Large intestine (tissue), 3 donors: ENCODE results near the gene ACVR1B. TPM values are rescaled to one million over a fixed set of nuclear protein-coding genes. Genes with fewer than 3 reads are reported as not detected.

Experiments used
- DNase-seq, 2 donors: peaks; one replicate each; pipeline versions ENCODE4 v3.0.0 to v3.0.0-alpha.2; 2013
- H3K27ac ChIP-seq: one replicate; pipeline ENCODE4 v1.5.1; 2013; ENCODE audit warnings: low read length
- H3K27me3 ChIP-seq: 2 replicates; pipeline ENCODE4 v1.6.1; 2013; ENCODE audit warnings: low read length; ENCODE audit not compliant: control insufficient read depth, insufficient read depth
- H3K36me3 ChIP-seq: 2 replicates; pipeline ENCODE4 v1.6.1; 2013; ENCODE audit warnings: low read length; ENCODE audit not compliant: control insufficient read depth, insufficient read depth
- H3K4me1 ChIP-seq: one replicate; pipeline ENCODE4 v1.6.1; 2013; ENCODE audit warnings: low read length; ENCODE audit not compliant: control insufficient read depth, insufficient read depth
- H3K4me3 ChIP-seq: one replicate; pipeline ENCODE4 v1.5.1; 2013; ENCODE audit warnings: low read length
- H3K9me3 ChIP-seq: one replicate; pipeline ENCODE4 v1.6.1; 2013; ENCODE audit warnings: mild to moderate bottlenecking, low read depth, low read length, moderate library complexity; ENCODE audit not compliant: control insufficient read depth
- WGBS: methylation state at CpG from one replicate; pipeline ENCODE4 v1.1.5; 2013; ENCODE audit warnings: low lambda C conversion rate; ENCODE audit not compliant: insufficient coverage; 5-methylcytosine and 5-hydroxymethylcytosine counted together
- polyA plus RNA-seq: library from polyadenylated mRNA; unstranded; fragments of 120-200 nt; gene quantifications from one replicate; pipeline ENCODE4 v1.2.1, GENCODE V29; 2013

Gene ACVR1B
- polyA plus RNA-seq, 1 donor: 60.3 TPM

GRCh38 chr12:51908876-51909592, 42.5 kb upstream of the ACVR1B start:
- H3K9me3 ChIP-seq: no peaks in the 10 kb centered on the region
- no peaks in the 10 kb centered on the region for H3K36me3 ChIP-seq
- peaks cover 12% of the 10 kb centered on the region for H3K4me1 ChIP-seq
- DNase-seq: no peak
- no peak overlapping the region for H3K4me3 ChIP-seq
- no CpG with 5 or more reads among the region's 9 CpGs for WGBS
- no peak overlapping the region for H3K27ac ChIP-seq
- H3K27me3 ChIP-seq: peaks cover 11% of the 10 kb centered on the region

DNA sequence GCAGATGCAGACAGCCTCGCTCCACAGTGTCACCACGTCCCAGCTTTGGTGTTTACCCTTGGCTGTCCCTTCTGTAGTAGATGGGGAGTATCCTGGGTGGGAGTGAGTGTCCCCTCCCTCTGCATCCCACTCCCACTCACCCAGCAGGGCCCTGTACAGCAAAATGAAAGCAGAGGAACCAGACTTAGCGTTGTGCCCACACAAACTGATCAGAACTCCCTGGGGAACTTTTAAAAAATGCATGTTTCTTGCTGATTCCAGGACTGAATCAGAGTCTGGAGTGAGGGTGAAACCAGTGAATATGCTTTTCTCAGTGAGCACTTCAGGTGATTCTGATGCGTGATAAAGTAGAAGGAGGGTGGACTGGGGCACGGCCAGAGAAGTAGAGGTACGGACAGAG, 41.3 kb upstream of the ACVR1B start:
- WGBS: 80% methylated on average over 1 of the region's 6 CpGs
- no peak for DNase-seq

GRCh38 chr12:51910691-51911090, 40.8 kb upstream of the ACVR1B start:
- peaks cover 9% of the 10 kb centered on the region for H3K4me1 ChIP-seq
- H3K27ac ChIP-seq: no peak overlapping the region
- H3K9me3 ChIP-seq: peaks cover 3% of the 10 kb centered on the region
- H3K4me3 ChIP-seq: no peak overlapping the region
- no peaks in the 10 kb centered on the region for H3K36me3 ChIP-seq
- peaks cover 11% of the 10 kb centered on the region for H3K27me3 ChIP-seq
- no peak for DNase-seq
- no CpG with 5 or more reads among the region's 3 CpGs for WGBS

More for the DNA sequence above, 41.3 kb upstream of the ACVR1B start:
- Histone ChIP-seq H3K27ac (no peak overlapping the region), H3K4me1 (peaks cover 12% of the 10 kb centered on the region), H3K36me3 (no peaks in the 10 kb centered on the region), H3K27me3 (peaks cover 11% of the 10 kb centered on the region), H3K9me3 (peaks cover under 1% of the 10 kb centered on the region), H3K4me3 (no peak overlapping the region)

DNA sequence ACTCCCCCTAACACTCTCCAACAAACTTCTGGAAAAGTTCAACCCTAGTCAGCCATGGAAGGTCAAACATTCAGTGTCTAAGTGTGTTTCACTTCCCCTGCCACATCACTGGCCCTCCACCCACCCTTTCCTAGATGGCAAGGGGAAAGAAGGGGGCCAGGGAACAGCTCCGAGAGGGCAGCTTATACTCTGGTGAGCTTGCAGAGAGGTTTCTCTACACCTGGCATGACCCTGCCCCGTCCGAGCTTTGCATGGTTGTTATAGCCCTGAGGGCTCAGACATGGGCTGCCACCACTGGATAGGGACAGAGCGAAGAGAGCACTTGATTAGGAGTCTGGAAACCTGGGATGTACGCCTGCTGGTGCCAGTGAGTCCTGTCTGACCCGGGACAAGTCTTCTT, 40.2 kb upstream of the ACVR1B start:
- Histone ChIP-seq H3K27ac (peak overlapping the region; percentile 43), H3K27me3 (peaks cover 11% of the 10 kb centered on the region)

DNA sequence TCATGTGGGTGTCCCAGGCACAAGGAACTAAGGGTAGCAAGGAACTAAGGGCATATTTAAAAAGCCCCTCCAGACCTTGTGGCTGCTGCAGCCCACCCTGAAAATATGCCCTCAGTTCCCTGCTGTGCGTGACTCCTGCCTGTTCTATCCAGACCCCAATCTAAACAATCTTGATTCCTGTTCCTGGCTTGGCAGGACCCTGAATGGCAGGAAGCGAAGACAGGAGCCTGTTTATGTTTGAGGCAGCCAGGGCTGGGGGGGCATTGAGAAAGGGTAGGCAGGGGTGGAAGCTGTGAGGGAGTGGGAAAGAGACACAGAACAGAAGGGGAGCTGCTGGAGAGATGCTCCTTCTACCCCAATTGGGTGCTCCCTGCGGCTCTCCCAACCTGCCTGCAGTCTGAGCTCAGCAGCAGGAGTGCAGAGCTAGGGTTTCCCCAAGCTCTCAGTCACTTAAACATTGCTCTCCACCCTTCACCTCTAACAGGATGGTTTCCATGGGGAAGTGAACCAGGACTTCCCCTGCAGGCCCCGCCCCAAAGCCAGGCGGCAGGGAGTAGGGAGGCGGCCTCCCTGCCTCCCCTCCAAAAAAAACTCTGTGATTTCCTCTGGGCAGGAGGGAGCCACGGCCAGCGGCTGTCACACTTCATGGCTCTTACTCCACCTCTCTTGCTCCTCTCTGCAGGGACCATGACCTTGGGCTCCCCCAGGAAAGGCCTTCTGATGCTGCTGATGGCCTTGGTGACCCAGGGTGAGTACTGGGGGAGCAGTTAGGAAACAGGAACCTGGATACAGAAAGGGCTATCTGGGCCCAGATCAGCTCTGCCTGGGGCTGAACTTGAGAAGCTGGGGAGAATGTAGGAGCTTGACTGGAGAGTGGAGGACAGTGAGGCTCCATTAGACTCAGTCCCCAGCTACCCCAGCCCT, 39.4 kb upstream of the ACVR1B start:
- Histone ChIP-seq H3K4me1 (no peaks in the 10 kb centered on the region), H3K27me3 (peaks cover 11% of the 10 kb centered on the region), H3K9me3 (peaks cover 3% of the 10 kb centered on the region), H3K36me3 (no peaks in the 10 kb centered on the region), H3K4me3 (no peak overlapping the region), H3K27ac (peak overlapping the region; percentile 43)
- DNase-seq: peak in 1 of 2 donors; percentile 36
- no CpG with 5 or more reads among the region's 8 CpGs for WGBS

More for the DNA sequence above, 40.2 kb upstream of the ACVR1B start:
- no peak for DNase-seq
- Histone ChIP-seq H3K4me3 (no peak overlapping the region), H3K4me1 (peaks cover 2% of the 10 kb centered on the region), H3K36me3 (no peaks in the 10 kb centered on the region), H3K9me3 (peaks cover 3% of the 10 kb centered on the region)
- WGBS: no CpG with 5 or more reads among the region's 6 CpGs

DNA sequence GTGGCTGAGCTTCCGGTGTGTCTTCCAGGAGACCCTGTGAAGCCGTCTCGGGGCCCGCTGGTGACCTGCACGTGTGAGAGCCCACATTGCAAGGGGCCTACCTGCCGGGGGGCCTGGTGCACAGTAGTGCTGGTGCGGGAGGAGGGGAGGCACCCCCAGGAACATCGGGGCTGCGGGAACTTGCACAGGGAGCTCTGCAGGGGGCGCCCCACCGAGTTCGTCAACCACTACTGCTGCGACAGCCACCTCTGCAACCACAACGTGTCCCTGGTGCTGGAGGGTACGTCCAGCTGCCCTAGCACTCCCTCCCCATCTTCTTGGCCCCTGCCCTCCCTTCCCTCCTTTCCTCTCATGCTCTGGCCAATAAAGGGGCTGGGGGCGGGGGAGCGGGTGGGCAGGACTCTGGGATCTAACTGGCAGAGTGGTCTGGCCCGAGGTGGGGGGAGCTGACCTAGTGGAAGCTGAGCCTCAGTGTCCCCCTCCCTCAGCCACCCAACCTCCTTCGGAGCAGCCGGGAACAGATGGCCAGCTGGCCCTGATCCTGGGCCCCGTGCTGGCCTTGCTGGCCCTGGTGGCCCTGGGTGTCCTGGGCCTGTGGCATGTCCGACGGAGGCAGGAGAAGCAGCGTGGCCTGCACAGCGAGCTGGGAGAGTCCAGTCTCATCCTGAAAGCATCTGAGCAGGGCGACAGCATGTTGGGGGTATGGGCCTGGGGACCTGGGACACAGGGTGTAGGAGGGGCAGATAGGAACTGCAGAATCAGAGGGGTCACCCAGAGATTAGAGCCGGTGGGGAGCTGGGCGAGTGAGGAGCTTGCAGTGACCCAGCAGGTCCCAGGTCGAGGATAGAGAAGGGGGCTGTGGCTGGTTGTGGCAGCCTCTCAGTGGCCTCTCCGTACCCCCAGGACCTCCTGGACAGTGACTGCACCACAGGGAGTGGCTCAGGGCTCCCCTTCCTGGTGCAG, 38.1 kb upstream of the ACVR1B start:
- H3K9me3 ChIP-seq: peaks cover 3% of the 10 kb centered on the region
- H3K4me3 ChIP-seq: no peak overlapping the region
- H3K27me3 ChIP-seq: peaks cover 4% of the 10 kb centered on the region
- peaks cover 7% of the 10 kb centered on the region for H3K4me1 ChIP-seq
- DNase-seq: no peak
- no peak overlapping the region for H3K27ac ChIP-seq
- H3K36me3 ChIP-seq: no peaks in the 10 kb centered on the region
- WGBS: no CpG with 5 or more reads among the region's 30 CpGs

GRCh38 chr12:51914034-51914923, 37.2 kb upstream of the ACVR1B start:
- WGBS: no CpG with 5 or more reads among the region's 17 CpGs
- H3K36me3 ChIP-seq: no peaks in the 10 kb centered on the region
- no peak overlapping the region for H3K4me3 ChIP-seq
- H3K4me1 ChIP-seq: peaks cover 7% of the 10 kb centered on the region
- no peaks in the 10 kb centered on the region for H3K27me3 ChIP-seq
- peaks cover 3% of the 10 kb centered on the region for H3K9me3 ChIP-seq
- no peak overlapping the region for H3K27ac ChIP-seq
- no peak for DNase-seq

DNA sequence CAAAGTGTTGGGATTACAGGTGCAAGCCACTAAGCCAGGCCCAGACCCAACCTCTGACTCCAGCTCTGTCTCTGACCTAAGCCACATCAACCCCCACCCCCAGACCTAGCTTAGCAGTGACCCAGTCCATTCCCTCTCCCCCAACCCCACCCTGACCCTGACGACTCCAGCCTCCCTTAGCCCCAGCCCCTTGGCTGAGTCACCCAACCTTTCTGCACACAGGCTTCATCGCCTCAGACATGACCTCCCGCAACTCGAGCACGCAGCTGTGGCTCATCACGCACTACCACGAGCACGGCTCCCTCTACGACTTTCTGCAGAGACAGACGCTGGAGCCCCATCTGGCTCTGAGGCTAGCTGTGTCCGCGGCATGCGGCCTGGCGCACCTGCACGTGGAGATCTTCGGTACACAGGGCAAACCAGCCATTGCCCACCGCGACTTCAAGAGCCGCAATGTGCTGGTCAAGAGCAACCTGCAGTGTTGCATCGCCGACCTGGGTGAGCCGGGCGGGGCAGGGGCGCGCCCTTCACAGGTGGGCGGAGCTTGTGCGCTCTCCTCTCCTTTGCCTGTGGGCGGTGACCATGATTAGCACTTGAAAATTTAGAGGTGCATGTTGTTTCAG, 36.4 kb upstream of the ACVR1B start:
- Histone ChIP-seq H3K27me3 (no peaks in the 10 kb centered on the region), H3K9me3 (peaks cover 3% of the 10 kb centered on the region), H3K4me1 (peaks cover 7% of the 10 kb centered on the region), H3K36me3 (no peaks in the 10 kb centered on the region), H3K27ac (no peak overlapping the region), H3K4me3 (no peak overlapping the region)
- no peak for DNase-seq
- no CpG with 5 or more reads among the region's 28 CpGs for WGBS

DNA sequence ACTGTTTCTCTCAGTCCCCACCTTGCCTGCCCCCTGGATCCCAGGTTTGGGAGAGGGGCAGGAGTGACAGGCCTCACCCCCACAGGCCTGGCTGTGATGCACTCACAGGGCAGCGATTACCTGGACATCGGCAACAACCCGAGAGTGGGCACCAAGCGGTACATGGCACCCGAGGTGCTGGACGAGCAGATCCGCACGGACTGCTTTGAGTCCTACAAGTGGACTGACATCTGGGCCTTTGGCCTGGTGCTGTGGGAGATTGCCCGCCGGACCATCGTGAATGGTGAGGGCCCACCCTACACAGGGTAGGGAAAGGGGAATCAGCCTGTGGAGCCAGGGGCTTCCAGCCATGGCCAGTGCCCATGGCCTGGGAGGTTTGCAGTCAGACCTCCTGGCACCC, 35.5 kb upstream of the ACVR1B start:
- H3K4me3 ChIP-seq: no peak overlapping the region
- DNase-seq: no peak
- peaks cover 3% of the 10 kb centered on the region for H3K9me3 ChIP-seq
- H3K4me1 ChIP-seq: peaks cover 7% of the 10 kb centered on the region
- H3K36me3 ChIP-seq: no peaks in the 10 kb centered on the region
- no peaks in the 10 kb centered on the region for H3K27me3 ChIP-seq
- no peak overlapping the region for H3K27ac ChIP-seq
- WGBS: no CpG with 5 or more reads among the region's 11 CpGs
